ENCODE data around the gene BRCA1. TPM values are rescaled to one million over a fixed set of nuclear protein-coding genes. Genes with fewer than 3 reads are reported as not detected.
"Not testable (repeated sequence)": the region's sequence is repeated elsewhere in the genome, so short reads cannot be mapped to it uniquely, and the experiment has no call there.

The BRCA1 gene
- total and polyA plus RNA-seq, 12 donors = 1.1 to 10.4 (median 3.7) TPM

DNA sequence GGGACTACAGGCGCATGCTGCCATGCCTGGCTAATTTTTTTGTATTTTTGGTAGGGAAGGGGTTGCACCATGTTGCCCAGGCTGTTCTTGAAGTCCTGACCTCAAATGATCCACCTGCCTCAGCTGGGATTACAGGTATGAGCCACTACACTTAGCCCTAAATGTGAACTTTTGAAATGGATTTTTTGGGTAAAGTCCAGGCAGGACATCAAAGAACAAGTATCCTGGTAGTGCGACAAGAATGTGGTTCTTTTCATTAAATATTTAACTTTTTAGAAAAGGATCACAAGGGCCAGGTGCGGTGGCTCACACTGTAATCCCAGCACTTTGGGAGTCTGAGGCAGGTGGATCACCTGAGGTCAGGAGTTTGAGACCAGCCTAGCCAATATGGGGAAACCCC lies 30.5 kb upstream of the BRCA1 start:
- no peak for TF ChIP-seq POLR2A (IDR thresholded peaks at IDR 0.05)
- TF ChIP-seq, protein P1, sequence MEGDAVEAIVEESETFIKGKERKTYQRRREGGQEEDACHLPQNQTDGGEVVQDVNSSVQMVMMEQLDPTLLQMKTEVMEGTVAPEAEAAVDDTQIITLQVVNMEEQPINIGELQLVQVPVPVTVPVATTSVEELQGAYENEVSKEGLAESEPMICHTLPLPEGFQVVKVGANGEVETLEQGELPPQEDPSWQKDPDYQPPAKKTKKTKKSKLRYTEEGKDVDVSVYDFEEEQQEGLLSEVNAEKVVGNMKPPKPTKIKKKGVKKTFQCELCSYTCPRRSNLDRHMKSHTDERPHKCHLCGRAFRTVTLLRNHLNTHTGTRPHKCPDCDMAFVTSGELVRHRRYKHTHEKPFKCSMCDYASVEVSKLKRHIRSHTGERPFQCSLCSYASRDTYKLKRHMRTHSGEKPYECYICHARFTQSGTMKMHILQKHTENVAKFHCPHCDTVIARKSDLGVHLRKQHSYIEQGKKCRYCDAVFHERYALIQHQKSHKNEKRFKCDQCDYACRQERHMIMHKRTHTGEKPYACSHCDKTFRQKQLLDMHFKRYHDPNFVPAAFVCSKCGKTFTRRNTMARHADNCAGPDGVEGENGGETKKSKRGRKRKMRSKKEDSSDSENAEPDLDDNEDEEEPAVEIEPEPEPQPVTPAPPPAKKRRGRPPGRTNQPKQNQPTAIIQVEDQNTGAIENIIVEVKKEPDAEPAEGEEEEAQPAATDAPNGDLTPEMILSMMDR (IDR thresholded peaks at IDR 0.05) = no peak
- Histone ChIP-seq H3K9me3 (replicated peaks in 1 of 3) (no peaks in the 10 kb centered on the region), H3K4me1 (replicated peaks in 1 of 2) (peaks cover 0 to 5% of the 10 kb centered on the region in 2 donors), H3K36me3 (replicated peaks in 1 of 2) (peaks cover 0 to 6% of the 10 kb centered on the region in 2 donors), H3K27me3 (no peaks in the 10 kb centered on the region), H3K27ac (no peak overlapping the region), H3K4me3 (no peak overlapping the region)
- intact Hi-C loops (cut with DNase I) = no loop called here
- DNase-seq = peak in 1 of 7 donors; percentile 21
- WGBS, 4 donors = 90 to 97% (median 96%) methylated on average over 3 of the region's 3 CpGs

DNA sequence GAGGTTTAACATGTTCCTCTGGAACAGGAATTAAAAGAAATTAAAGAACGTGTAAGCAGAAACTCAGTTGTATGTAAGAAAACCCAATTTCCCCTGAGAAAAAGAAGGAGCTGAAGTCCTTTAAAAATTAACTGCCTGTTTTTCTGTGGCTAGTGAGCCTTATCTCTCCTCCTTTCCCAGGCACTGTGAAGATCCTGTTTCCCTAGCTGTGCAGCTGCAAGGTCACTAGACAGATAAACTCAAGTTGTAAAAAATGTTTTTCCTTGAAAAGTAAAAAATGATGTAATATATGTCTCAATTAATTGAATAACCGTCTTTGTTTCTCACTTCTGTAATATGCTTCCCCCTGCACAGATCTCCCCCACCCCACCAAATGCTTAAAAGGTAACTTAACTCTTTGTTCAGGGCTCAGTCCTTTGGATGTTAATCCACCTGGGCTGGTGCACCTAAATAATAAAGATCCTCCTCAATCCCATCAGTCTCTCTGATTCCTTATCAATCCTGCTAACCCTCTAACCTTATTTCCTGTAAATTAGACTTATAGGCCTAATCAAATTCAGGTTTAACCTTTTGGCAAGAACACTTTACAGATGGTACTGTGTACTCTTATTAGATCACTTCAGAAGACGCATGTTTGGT lies 28.2 kb upstream of the BRCA1 start:
- H3K9me3 ChIP-seq (replicated peaks in 1 of 3); intact Hi-C loops (cut with DNase I); H3K36me3 ChIP-seq (replicated peaks in 1 of 2); H3K27me3 ChIP-seq; H3K4me3 ChIP-seq; H3K4me1 ChIP-seq (replicated peaks in 1 of 2): not testable (repeated sequence)
- 46 to 57% (median 50%) methylated on average over 3 of the region's 3 CpGs for WGBS, 4 donors
- peak overlapping the region in 1 of 5 donors; percentile 16 for H3K27ac ChIP-seq
- DNase-seq = peak in 4 of 7 donors; percentile 12 to 45 (median 23)

DNA sequence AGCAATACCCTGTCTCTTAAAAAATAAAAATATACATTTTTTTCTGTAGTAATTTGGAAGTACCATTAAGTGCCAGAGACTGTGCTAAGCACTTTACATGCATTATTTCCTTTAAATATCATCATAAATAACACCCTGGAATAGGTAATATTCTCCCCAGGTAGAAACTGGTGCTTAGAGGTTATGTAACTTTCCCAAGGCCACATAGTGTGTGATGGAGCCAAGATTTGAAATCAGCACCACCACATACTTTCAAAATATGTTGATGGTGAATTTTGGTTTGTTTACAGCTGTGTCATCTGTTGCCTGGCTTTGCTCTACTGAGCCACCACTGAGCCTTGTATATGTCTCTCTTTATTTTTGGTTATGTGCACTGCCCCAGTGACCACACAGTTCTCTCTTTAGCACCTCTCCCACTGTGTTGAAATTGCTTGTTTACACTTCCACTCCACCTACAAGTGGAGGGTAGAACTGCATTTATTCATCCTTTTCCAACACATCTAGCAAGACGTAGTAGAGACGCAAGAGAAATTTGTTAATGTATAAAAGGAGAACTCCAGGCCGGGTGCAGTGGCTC lies 26.8 kb upstream of the BRCA1 start:
- WGBS, 4 donors = 93 to 99% (median 95%) methylated on average over 3 of the region's 3 CpGs
- Histone ChIP-seq H3K9me3 (replicated peaks in 1 of 3) (no peaks in the 10 kb centered on the region), H3K27ac (no peak overlapping the region), H3K4me1 (replicated peaks in 1 of 2) (peaks cover 0 to 5% of the 10 kb centered on the region in 2 donors), H3K36me3 (replicated peaks in 1 of 2) (peaks cover 0 to 6% of the 10 kb centered on the region in 2 donors), H3K4me3 (no peak overlapping the region), H3K27me3 (no peaks in the 10 kb centered on the region)
- TF ChIP-seq, protein P1 (IDR thresholded peaks at IDR 0.05) = no peak
- TF ChIP-seq POLR2A (IDR thresholded peaks at IDR 0.05) = no peak
- no peak for DNase-seq
- intact Hi-C loops (cut with DNase I) = no loop called here

DNA sequence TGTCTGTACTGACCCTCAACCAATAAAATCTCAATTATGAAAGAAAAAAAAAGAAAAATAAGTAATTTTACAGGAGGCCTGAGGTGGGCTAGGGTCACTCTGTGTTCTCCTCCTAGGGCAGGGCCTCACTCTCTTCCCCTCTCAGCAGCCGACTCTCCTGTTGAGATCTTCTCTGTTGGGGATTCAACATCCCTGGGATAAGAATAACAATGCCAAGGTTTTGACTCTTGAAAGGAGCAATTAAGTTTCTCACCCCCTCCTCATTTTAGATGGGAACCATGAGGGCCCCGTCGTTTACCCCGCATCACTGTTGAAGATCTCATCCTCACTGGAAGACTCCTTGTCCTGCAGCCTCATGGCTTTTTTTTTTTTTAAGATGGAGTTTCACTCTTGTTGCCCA lies 21.5 kb upstream of the BRCA1 start:
- Histone ChIP-seq H3K27me3 (no peaks in the 10 kb centered on the region), H3K27ac (no peak overlapping the region), H3K4me3 (no peak overlapping the region), H3K36me3 (replicated peaks in 1 of 2) (no peaks in the 10 kb centered on the region), H3K4me1 (replicated peaks in 1 of 2) (no peaks in the 10 kb centered on the region), H3K9me3 (replicated peaks in 1 of 3) (no peaks in the 10 kb centered on the region)
- peak in 2 of 7 donors; percentile 1 to 24 for DNase-seq
- intact Hi-C loops (cut with DNase I) = no loop called here
- TF ChIP-seq, protein P1 (IDR thresholded peaks at IDR 0.05) = no peak
- no peak for TF ChIP-seq POLR2A (IDR thresholded peaks at IDR 0.05)
- whole genome bisulfite sequencing, 4 donors = 95 to 97% (median 96%) methylated on average over 4 of the region's 4 CpGs

DNA sequence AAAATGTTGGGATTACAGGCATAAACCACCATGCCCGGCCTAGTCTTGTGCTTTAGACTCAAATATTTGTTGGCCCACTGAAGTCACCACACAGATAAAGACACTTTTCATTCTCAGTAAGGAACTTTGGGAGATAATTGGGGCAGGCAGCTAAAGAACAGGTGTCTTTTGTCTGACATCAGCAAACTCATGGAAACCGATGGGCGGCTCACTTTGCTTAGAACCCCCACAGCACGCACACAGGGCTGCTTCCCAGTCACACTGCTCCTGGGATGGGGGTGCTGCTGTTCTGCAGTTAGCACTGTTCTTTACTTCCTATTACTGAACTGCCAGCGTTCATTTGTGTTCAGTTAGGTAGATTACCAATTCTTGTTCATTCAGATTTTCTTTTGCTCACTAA lies 18.0 kb upstream of the BRCA1 start:
- TF ChIP-seq POLR2A (IDR thresholded peaks at IDR 0.05) = no peak
- TF ChIP-seq, protein P1 (IDR thresholded peaks at IDR 0.05) = no peak
- no peaks in the 10 kb centered on the region for H3K36me3 ChIP-seq (replicated peaks in 1 of 2)
- H3K27me3 ChIP-seq = no peaks in the 10 kb centered on the region
- DNase-seq = peak in 2 of 7 donors; percentile 3 to 31
- H3K27ac ChIP-seq = no peak overlapping the region
- intact Hi-C loops (cut with DNase I) = no loop called here
- no peaks in the 10 kb centered on the region for H3K9me3 ChIP-seq (replicated peaks in 1 of 3)
- 88 to 96% (median 93%) methylated on average over 4 to 5 of the region's 5 CpGs for WGBS, 4 donors
- no peak overlapping the region for H3K4me3 ChIP-seq
- no peaks in the 10 kb centered on the region for H3K4me1 ChIP-seq (replicated peaks in 1 of 2)

Measured in adrenal gland (tissue), 12 donors.